ENCODE measurements around the gene NDUFAF3. TPM values are rescaled to one million over a fixed set of nuclear protein-coding genes. Genes with fewer than 3 reads are reported as not detected.

The NDUFAF3 gene
- total RNA-seq, 1 experiment from 2014 or later: 36.8 TPM

GRCh38 chr3:48989126-48989795 is 32.7 kb upstream of the NDUFAF3 start (continued):
- TF ChIP-seq NFE2L1 (CRISPR knock-in tag; IDR thresholded peaks at IDR 0.05) (0 out of 2 replicates have a peak, but pooled peaks have one; percentile 44), ZNF281 (CRISPR knock-in tag; IDR thresholded peaks at IDR 0.05) (no peak; the same call in 1 of the 2 replicates)

GRCh38 chr3:48989796-48990635 is 31.9 kb upstream of the NDUFAF3 start, which contains the start of gene P4HTM:
TSS of gene P4HTM (plus strand) at chr3:48990241. CDS start at chr3:48990257, 16 bp downstream.
- CTCF ChIA-PET: interaction anchor here (1.0 to 7.6 kb wide), 7 partner anchors 9 to 304 kb away, joined by 3 to 107 read pairs (median 38); partner anchors contain the start of genes DALRD3, NCKIPSD, NDUFAF3 and QRICH1
- Mint-ChIP-seq H3K4me1 (peaks cover 23% of the 10 kb centered on the region), H3K27me3 (ENCODE audit: low read depth) (no peaks in the 10 kb centered on the region), H3K4me3 (peak within 1 kb of the TSS; percentile 89), H3K36me3 (peaks cover under 1% of the 10 kb centered on the region; the same call in 1 of the 2 replicates), H3K27ac (peak within 1 kb of the TSS; percentile 92), H3K9me3 (no peaks in the 10 kb centered on the region)
- DNase-seq (ENCODE audit: low spot score): peak; percentile 84
- no peak for TF ChIP-seq MXD4 (CRISPR knock-in tag; IDR thresholded peaks at IDR 0.05; ENCODE audit: borderline replicate concordance)
- TF ChIP-seq ZNF281 (CRISPR knock-in tag; IDR thresholded peaks at IDR 0.05): 0 out of 2 replicates have a peak, but pooled peaks have one; percentile 70
- TF ChIP-seq FOXP4 (CRISPR knock-in tag; IDR thresholded peaks at IDR 0.05): peak; percentile 55; the same call in 1 of the 2 replicates
- no peak for TF ChIP-seq ZBTB43 (CRISPR knock-in tag; IDR thresholded peaks at IDR 0.05)
- TF ChIP-seq NFYB (CRISPR knock-in tag; conservative IDR thresholded peaks at IDR 0.05; ENCODE audit: low read depth): 0 out of 2 replicates have a peak, but pooled peaks have one; percentile 3
- TF ChIP-seq E2F5 (CRISPR knock-in tag; IDR thresholded peaks at IDR 0.05): peak; percentile 34; the same call in 1 of the 2 replicates
- no peak for TF ChIP-seq CREM (CRISPR knock-in tag; IDR thresholded peaks at IDR 0.05)
- 0 out of 2 replicates have a peak, but pooled peaks have one; percentile 8 for TF ChIP-seq TEAD1 (CRISPR knock-in tag; IDR thresholded peaks at IDR 0.05)
- TF ChIP-seq, protein P1, sequence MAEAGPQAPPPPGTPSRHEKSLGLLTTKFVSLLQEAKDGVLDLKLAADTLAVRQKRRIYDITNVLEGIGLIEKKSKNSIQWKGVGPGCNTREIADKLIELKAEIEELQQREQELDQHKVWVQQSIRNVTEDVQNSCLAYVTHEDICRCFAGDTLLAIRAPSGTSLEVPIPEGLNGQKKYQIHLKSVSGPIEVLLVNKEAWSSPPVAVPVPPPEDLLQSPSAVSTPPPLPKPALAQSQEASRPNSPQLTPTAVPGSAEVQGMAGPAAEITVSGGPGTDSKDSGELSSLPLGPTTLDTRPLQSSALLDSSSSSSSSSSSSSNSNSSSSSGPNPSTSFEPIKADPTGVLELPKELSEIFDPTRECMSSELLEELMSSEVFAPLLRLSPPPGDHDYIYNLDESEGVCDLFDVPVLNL (CRISPR knock-in tag; IDR thresholded peaks at IDR 0.05; ENCODE audit: borderline replicate concordance, low read depth): peak; percentile 42; the same call in 1 of the 2 replicates
- 0 out of 2 replicates have a peak, but pooled peaks have one; percentile 28 for TF ChIP-seq CBFB (CRISPR knock-in tag; IDR thresholded peaks at IDR 0.05; ENCODE audit: low read depth)
- peak; percentile 61; the same call in 1 of the 2 replicates for TF ChIP-seq CREB1 (CRISPR knock-in tag; IDR thresholded peaks at IDR 0.05)
- 0 out of 2 replicates have a peak, but pooled peaks have one; percentile 50 for TF ChIP-seq FOXK1 (CRISPR knock-in tag; IDR thresholded peaks at IDR 0.05)
- TF ChIP-seq SP1 (CRISPR knock-in tag; conservative IDR thresholded peaks at IDR 0.05): 0 out of 2 replicates have a peak, but pooled peaks have one; percentile 11
- TF ChIP-seq, protein P2, sequence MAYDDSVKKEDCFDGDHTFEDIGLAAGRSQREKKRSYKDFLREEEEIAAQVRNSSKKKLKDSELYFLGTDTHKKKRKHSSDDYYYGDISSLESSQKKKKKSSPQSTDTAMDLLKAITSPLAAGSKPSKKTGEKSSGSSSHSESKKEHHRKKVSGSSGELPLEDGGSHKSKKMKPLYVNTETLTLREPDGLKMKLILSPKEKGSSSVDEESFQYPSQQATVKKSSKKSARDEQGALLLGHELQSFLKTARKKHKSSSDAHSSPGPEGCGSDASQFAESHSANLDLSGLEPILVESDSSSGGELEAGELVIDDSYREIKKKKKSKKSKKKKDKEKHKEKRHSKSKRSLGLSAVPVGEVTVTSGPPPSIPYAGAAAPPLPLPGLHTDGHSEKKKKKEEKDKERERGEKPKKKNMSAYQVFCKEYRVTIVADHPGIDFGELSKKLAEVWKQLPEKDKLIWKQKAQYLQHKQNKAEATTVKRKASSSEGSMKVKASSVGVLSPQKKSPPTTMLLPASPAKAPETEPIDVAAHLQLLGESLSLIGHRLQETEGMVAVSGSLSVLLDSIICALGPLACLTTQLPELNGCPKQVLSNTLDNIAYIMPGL (CRISPR knock-in tag; IDR thresholded peaks at IDR 0.05): peak; percentile 79
- peak; percentile 74 for ATAC-seq
- POLR2A ChIA-PET: interaction anchor here (0.7 to 4.5 kb wide), 6 partner anchors 17 to 149 kb away, joined by 3 to 61 read pairs (median 8); partner anchors contain the start of genes DALRD3, NDUFAF3, QRICH1 and WDR6
